Activated CD8-positive, alpha-beta memory T cell treated with anti-CD3 and anti-CD28 coated beads, Interleukin-2, amount 50 U/mL, for 48 hours (primary cell): ENCODE measurements around the gene ELOVL5.

Source experiments
- DNase-seq: peaks from one replicate; pipeline ENCODE4 v3.0.0-alpha.2; 2020

ELOVL5 gene

GRCh38 chr6:53302678-53303360, 45.9 kb downstream of the ELOVL5 start:
- no peak for DNase-seq

DNA sequence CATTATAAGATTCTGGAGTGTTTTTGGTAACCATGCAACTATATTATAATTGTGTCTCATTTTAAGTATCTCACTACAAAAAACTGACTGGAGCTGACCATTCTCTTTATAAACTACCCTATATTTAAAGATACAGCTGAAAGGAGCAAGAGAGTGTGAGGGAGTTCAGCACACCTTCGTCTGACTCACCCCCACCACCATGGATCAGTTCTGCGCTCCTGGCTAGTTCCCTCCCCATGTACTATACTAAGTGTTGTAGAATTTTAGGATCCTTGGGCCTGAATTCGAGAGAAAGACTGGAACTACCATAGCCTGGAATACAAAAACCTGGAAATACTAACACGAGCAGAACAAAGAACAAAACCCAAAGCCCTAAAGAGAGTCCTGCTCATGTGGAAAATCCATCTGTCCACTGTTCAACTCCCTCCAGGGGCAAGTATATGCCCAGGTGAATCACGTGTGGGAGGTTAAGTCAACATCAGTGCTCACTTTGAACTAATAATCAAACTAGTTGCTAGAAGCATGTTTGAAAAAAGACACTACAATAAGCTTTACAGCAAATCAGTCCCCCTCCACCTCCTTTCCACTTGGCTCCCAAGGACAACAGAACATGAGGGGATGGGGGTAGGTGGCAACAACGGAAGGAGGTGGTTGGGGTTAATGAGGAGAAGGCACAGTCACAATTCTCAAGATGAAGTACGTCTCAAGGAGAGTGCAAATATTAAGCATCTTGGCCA, 46.8 kb downstream of the ELOVL5 start:
- DNase-seq: no peak

GRCh38 chr6:53300656-53301551, 47.8 kb downstream of the ELOVL5 start:
- DNase-seq: no peak

DNA sequence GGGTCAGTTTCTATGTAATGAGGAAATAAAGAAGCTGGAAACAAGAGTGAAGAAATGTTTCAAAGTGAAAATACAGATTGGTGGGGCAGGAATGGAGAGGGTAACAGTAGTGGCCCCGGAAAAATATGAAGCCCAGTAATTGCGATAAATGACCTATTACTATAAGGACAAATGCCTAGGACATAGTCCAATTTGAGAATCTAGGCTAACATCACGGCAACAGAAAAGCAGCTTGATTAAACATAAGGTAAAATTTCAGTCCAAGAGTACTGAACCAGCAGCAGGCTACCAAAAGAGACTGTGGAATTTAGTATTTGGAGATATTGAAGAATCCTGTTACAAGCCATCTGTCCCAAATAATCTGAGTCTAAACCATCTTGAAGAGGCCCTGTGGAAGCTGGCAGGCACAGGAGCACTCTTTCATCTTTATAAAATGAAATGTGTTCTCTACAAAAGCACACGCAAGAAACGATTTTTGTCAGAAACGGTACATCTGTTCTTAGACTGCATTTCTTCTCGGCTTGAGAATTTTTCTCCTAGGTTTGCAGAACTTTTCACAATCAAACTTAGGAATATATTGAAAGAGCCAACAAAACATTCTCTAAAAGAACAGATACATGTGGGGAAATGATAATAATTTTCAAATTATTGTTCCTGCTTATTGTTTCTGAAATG, 49.3 kb downstream of the ELOVL5 start:
- no peak for DNase-seq

DNA sequence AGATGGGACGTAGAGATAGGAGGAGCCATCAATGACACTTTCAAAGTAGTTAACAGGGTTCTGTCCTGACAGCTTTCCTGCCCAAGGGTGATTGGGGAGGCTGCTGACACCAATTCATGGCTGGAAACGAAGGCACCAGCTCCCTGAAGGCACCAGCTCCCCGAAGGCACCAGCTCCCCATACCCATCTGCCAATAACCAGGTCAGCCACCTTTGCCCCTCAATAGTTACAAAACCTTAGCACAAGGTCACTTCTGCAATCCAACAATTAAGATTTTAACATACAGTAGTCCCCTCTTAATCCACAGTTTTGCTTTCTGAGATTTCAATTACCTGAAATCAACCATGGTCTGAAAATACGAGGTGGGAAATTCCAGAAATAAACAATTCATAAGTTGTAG, 51.7 kb downstream of the ELOVL5 start:
- no peak for DNase-seq

DNA sequence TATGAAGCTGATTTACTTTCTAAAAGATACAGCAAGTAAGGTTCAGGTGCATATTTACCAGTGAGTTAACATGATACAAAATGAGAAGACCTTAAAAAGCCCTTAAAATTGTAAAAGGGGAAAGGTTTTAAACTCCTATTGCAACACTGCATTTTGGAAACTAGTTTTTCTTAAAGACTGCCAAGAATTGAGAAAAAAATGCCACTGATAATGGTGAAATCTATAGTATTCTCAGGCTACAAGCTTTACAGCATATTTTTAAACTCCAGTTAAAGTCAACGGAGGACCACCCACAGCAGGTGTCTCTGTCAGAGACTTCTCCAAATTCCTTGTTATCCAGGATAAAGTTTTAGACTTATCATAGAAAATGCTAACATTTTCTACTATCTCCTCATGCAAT, 53.6 kb downstream of the ELOVL5 start:
- DNase-seq: no peak

GRCh38 chr6:53294611-53295010, 54.1 kb downstream of the ELOVL5 start:
- DNase-seq: no peak

GRCh38 chr6:53294095-53294494, 54.7 kb downstream of the ELOVL5 start:
- peak; percentile 63 for DNase-seq

DNA sequence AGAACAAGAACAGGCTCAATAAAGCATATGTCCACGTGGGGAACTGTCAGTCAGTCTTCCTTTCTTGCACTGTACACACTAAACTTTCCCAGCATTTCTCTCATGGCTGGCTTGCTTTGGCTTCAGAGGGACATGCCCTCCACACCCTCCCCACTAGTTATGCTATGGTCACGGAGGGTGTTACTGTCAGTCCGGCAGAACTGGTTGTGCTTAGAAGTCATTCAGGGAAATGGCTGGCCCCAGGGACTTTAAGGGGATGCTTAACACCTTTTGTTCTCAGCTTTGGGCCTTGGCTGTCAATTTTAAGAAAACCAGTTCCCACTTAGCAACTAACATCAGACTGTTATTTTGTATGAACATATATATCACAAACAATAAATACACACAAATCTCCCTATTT, 55.1 kb downstream of the ELOVL5 start:
- DNase-seq: no peak

- DNase-seq: no peak
Observed at GRCh38 chr6:53290537-53291510, 57.9 kb downstream of the ELOVL5 start.

GRCh38 chr6:53287336-53288225, 61.2 kb downstream of the ELOVL5 start:
- no peak for DNase-seq

GRCh38 chr6:53284901-53285300, 63.8 kb downstream of the ELOVL5 start:
- DNase-seq: no peak

GRCh38 chr6:53282741-53283140, 66.0 kb downstream of the ELOVL5 start:
- DNase-seq: no peak

GRCh38 chr6:53282234-53282633, 66.5 kb downstream of the ELOVL5 start:
- DNase-seq: no peak

DNA sequence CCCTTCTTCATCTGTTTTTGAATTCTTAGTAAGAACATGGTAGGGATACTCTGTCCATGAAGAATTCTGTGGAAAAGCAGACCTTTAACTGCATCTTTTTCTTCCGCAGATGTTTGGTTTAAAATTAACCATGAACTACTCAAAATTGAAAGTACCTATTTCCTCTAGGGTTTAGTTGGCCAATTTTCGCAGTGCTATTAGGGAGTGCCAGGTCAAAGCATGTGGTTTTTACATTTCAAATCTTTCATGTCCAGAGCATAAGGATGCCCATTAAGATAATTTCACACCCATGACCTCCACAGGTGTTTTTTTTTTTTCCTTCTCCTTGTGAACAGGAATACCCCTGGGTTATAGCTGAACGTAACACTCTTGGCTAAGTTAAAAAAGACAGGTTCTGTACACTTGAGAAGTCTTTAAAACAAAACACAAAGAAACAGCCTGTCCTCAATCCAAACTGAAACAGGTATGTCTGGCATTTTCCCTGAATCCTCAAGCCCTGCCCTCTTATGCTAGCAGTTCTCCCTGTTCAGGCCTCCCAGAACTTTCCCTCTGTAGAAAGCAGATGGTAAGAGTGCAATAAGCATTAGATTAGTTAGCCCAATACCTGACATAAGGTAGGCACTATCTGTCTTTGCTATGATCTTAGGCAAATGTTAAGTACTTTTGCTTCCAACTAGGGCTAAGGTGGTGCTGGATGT, 67.1 kb downstream of the ELOVL5 start:
- DNase-seq: no peak

DNA sequence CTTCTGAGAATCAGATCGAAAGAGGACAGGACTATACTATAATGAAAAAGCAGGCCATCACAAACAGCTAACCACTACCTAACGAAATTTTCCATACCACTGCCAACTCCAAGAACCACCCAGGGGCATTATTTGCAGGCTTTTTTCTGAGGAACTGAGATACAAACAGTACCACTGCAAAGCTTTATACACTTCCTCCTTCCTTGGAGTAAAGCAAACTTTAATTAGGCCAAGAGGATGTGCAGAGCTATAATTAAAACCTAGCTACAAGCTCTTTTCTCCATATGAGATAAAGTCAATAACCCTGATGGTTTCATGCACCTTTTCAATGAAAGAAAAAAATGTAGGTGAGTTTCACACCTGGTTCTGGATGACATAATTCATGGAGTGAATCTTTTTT, 68.5 kb downstream of the ELOVL5 start:
- DNase-seq: no peak

DNA sequence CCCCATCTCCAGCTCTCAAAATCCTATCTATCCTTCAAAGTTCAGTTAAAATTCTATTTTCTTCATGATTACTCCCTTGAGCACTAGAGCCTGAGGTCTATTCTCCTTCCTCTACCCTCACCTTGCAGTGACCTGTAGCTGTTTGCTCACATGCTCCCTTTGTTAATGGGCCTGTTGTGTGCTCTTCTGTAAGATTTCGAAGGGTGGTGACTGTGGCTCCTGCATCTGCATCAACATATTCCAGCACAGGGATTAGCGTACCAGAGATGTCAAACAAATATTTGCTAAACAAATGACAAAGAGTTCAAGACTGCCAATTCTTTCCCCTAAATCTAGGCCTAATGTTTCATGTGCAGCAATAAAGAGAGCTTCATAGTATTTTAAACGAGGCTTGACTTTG, 69.5 kb downstream of the ELOVL5 start:
- no peak for DNase-seq

DNA sequence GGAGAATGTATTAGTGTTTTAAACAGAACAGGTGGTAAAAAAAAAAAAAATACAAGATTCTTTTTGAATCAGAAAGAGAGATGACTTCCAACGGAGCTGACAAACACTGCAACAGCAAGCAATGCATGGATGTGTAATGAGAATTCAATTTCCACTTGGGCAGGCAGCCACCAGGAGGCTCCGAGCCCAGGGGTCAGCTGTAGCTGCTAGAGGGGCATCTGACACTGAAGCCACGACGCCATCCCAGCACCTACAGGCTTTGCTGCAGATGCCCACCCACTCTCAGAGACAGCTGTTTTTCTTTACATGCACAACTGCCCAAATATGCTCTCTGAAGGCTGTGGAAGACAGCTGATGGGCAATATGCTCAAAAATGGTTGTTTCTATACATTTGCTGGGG, 75.4 kb downstream of the ELOVL5 start:
- no peak for DNase-seq

DNA sequence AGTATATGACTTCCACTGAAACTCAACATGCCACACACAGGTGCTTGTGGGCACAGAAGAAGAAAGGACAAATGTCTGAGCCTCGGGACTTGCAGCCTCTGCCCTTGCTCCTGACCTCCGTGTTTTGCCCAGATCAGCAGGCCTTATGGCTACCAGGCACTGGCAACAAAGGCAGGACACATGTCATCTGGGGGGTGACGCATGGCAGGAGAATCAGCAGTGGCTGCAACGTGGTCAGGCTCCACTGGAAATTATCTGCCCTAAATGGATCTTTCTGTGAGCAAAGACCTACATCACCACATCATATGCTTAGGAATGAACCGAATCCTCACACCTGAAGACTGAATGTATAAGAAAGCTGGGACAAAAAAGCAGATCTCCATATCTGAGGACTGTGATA, 78.9 kb downstream of the ELOVL5 start:
- DNase-seq: no peak
